ENCODE results near the gene HMGN1. TPM values are rescaled to one million over a fixed set of nuclear protein-coding genes. Genes with fewer than 3 reads are reported as not detected.

Gene HMGN1
- total RNA-seq, 1 donor from 2014 or later = 376 TPM

DNA sequence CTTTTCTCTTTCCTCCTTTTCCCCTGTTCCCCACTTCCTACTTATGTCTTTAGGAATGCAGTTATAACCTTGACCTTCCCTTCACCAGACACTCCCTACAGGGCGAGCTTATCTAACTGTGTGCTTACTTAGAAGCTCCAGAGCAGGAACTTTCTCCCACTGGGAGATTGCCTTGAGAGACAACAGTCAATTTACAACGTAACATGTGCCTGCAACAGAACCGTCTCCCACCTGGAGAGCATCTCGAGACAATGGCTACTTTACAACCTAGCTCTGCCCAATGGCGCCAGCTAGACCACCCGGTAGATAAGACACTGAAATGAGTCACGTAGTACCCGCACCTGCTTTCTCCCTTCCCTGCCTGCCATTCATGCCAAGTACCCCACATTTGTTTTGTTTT, 16.7 kb downstream of the HMGN1 start:
- TF ChIP-seq, protein P1, sequence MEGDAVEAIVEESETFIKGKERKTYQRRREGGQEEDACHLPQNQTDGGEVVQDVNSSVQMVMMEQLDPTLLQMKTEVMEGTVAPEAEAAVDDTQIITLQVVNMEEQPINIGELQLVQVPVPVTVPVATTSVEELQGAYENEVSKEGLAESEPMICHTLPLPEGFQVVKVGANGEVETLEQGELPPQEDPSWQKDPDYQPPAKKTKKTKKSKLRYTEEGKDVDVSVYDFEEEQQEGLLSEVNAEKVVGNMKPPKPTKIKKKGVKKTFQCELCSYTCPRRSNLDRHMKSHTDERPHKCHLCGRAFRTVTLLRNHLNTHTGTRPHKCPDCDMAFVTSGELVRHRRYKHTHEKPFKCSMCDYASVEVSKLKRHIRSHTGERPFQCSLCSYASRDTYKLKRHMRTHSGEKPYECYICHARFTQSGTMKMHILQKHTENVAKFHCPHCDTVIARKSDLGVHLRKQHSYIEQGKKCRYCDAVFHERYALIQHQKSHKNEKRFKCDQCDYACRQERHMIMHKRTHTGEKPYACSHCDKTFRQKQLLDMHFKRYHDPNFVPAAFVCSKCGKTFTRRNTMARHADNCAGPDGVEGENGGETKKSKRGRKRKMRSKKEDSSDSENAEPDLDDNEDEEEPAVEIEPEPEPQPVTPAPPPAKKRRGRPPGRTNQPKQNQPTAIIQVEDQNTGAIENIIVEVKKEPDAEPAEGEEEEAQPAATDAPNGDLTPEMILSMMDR (conservative IDR thresholded peaks at IDR 0.05; ENCODE audit: low read depth, low read length) = no peak
- H3K4me3 ChIP-seq (ENCODE audit: low read depth, low read length) = no peak overlapping the region
- DNase-seq (ENCODE audit: low read depth) = no peak

DNA sequence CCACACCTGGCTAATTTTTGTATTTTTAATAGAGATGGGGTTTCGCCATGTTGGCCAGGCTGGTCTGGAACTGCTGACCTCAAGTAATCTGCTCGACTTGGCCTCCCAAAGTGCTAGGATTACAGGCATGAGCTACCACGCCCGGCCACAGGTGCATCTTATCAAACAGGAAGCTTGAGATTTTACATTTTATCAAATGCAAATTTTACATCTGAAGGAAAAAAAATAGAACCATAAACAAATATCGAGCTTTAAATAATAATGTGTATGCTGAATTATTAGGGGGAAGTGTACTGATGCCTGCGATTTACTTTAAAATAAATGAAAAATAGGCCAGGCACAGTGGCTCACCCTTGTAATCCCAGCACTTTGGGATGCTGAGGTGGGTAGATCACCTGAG, 18.9 kb downstream of the HMGN1 start:
- H3K4me3 ChIP-seq (ENCODE audit: low read depth, low read length) = no peak overlapping the region
- TF ChIP-seq, protein P1 (conservative IDR thresholded peaks at IDR 0.05; ENCODE audit: low read depth, low read length) = no peak
- DNase-seq (ENCODE audit: low read depth) = no peak

DNA sequence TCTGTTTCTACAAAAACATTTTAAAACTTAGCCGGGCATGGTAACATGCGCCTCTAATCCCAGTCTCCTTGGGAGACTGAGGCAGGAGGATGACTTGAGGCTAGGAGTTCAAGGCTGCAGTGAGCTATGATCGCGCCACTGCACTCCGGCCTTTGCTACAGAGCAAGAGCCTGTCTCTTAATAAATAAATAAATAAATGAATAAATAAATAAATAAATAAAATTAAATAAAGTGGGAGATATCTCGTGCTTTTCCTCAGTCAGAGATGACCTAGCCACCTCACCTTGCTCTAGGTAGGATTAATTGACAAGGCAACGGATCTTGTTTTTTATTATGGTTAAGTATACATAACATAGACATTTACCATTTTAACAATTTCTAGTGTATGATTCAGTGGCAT, 21.2 kb downstream of the HMGN1 start:
- no peak overlapping the region for H3K4me3 ChIP-seq (ENCODE audit: low read depth, low read length)
- TF ChIP-seq, protein P1 (conservative IDR thresholded peaks at IDR 0.05; ENCODE audit: low read depth, low read length) = no peak
- no peak for DNase-seq (ENCODE audit: low read depth)

DNA sequence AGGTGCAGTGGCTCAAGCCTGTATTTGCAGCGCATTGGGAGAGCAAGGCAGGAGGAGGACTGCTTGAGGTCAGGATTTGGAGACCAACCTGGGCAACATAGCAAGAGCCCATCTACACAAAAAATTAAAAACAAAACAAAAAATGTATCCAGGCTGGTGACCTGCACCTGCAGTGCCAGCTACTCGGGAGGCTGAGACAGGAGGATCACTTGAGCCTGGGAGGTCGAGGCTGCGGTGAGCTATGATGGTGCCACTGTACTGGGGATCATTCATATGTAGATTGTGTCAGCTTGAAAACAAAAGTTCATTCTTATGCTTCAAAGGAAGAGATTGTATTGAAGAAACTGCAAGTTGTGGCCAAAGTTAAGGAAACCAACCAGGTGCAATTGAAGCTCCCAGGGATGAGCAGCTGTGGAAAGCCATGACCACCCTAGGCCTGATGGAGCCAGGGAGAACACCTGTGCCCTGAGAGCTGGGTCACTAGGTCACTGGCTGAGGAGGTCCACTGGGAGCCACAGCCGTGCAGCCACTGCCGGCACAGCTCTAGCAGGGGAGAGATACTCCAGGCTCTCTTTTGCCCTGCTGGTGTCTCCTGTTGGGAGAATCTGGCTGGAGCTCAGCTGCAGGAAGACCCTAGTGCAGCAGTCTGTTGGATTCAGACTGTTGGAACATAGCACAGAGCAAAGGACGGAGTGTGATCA, 22.1 kb downstream of the HMGN1 start:
- TF ChIP-seq, protein P1 (conservative IDR thresholded peaks at IDR 0.05; ENCODE audit: low read depth, low read length) = no peak
- no peak overlapping the region for H3K4me3 ChIP-seq (ENCODE audit: low read depth, low read length)
- DNase-seq (ENCODE audit: low read depth) = no peak

DNA sequence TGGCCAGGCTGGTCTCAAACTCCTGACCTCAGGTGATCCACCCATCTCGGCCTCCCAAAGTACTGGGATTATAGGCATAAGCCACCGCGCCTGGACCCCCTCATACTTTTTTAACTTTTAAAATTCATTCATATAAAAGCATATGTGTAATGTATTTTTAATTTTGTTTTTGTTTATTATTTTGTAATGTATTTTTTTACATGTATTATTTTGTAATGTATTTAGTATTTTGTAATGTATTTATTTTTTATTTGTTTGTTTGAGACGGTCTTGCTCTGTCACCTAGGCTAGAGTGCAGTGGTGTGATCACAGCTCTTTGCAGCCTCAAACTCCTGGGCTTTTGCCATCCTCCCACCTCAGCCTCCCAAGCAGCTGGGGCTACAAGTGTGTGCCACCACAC, 23.4 kb downstream of the HMGN1 start:
- DNase-seq (ENCODE audit: low read depth) = no peak
- TF ChIP-seq, protein P1 (conservative IDR thresholded peaks at IDR 0.05; ENCODE audit: low read depth, low read length) = no peak
- no peak overlapping the region for H3K4me3 ChIP-seq (ENCODE audit: low read depth, low read length)

DNA sequence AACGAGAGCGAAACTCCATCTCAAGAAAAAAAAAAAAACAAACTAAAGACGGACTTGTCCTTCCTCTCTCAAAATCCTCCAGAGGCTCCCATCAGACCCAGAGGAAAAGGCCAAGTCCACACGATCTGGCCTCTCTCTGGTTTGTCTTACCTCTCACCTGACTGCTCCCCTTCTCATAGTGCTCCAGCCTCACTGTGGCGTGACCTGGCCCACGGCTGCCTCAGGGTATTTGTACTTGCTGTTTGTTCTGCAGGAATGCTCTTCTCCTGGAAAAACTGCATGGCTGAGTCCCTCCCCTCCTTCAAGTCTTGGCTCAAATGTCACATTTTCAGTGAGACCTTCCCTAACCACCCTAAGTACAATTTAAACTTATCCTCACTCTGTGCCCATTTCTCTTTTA, 27.5 kb downstream of the HMGN1 start:
- TF ChIP-seq, protein P1 (conservative IDR thresholded peaks at IDR 0.05; ENCODE audit: low read depth, low read length) = no peak
- no peak for DNase-seq (ENCODE audit: low read depth)
- no peak overlapping the region for H3K4me3 ChIP-seq (ENCODE audit: low read depth, low read length)

DNA sequence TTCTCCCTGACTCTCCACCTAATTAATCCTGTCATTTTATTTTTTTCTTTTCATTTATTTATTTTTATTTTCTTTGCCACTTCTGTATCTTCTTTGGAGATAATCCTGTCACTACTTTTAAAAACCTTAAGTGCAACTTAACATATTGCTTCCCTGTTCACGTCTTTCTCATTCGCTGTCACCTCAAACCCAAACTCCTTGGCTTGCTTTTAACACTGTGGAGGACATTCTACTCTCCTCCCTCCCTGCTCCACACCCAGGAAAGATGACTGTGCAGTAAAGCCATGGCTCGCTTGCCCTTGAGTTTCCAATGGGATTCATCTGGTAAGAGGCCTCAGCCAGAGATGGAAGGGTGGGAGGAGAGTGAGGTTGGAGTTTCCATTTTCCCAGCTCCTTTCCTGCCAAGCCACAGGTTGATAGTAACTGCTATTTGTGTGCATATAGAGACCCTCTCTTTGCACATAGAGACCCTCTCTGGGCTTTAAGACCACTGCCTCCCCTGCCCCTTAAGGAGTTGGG, 29.0 kb downstream of the HMGN1 start:
- TF ChIP-seq, protein P1 (conservative IDR thresholded peaks at IDR 0.05; ENCODE audit: low read depth, low read length) = no peak
- no peak overlapping the region for H3K4me3 ChIP-seq (ENCODE audit: low read depth, low read length)
- DNase-seq (ENCODE audit: low read depth) = no peak

Data from epithelial cell of proximal tubule (primary cell).